ENCODE data around the gene FST. TPM values are rescaled to one million over a fixed set of nuclear protein-coding genes. Genes with fewer than 3 reads are reported as not detected.

FST gene
- total and polyA plus RNA-seq, 2 of the 8 experiments (the other 6 are each of a cell fraction or from before 2014, with no cell fraction given), result 16.6 to 17.5 TPM

- TF ChIP-seq ATF2 (IDR thresholded peaks at IDR 0.05; ENCODE audit: low read length) (no peak), RFX5 (IDR thresholded peaks at IDR 0.05; ENCODE audit: borderline replicate concordance, low read depth, low read length) (no peak), POU5F1 (IDR thresholded peaks at IDR 0.05; ENCODE audit: low read depth, low read length) (no peak), FOSL1 (IDR thresholded peaks at IDR 0.05; ENCODE audit: insufficient read depth, low read depth, low read length) (no peak)
Observed at GRCh38 chr5:53472720-53473510, 7.5 kb upstream of the FST start (continued).
